GM21529 (cell line): ENCODE results near the gene CELA2B.
"Not testable (repeated sequence)": the region's sequence is repeated elsewhere in the genome, so short reads cannot be mapped to it uniquely, and the experiment has no call there.

Experiments used
- ATAC-seq: cut with Tn5 transposase; IDR thresholded peaks from one replicate; pipeline ENCODE4 v1.9.1; 2021; ENCODE audit not compliant: unreplicated experiment

CELA2B gene

GRCh38 chr1:15492596-15492995 is 16.7 kb downstream of the CELA2B start:
- no peak for ATAC-seq

- ATAC-seq, result no peak
Measured at GRCh38 chr1:15493869-15494390, 18.0 kb downstream of the CELA2B start.

DNA sequence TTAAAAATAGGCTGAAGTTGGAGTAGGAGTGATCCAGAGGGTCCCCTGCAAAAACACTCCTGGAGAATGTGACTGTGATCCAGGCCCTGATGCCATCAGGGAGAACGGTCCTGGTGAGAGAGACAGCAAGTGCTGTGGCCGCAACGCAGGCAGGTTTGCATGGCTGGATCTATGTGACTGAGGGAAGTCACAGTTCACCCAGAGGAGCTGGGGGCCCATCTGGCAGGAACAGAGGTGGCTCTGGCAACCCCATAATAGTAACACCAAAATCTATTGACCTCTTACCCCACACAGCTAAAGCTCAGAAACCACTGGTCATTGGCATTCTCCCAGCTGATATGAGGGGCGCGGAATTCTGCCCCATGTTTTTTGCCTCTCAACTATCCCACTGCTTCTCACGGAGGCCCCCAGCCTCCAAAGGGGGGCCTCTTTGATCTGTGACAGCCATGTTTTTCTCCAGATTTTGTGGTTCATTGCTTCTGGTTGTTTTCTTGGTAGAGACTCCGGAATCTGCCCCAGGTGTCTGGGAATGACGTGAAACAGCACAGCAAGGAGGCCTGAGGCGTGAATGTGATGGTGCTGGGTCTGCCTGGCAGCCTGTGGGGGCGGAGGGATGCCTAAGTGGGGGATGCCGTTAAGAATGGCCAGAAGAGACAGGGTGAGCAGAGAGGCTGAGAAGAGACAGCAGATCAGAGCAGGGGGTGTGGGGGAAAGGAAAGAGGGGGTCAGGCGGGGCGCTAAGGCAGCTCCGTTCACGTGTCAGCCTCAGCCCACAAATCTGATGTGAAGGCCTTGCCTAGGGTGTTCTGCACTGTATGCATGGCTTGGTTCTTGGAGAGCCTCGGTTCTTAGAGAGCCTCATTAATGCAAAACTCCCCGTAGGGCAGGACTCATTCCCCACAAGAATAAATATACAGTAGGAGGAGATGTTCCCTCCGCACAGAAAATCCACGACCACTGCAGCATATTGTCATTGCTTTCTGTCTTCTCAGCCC is 24.6 kb downstream of the CELA2B start:
- ATAC-seq, result no peak

- ATAC-seq, result no peak
Measured at GRCh38 chr1:15501208-15502032, 25.5 kb downstream of the CELA2B start.

DNA sequence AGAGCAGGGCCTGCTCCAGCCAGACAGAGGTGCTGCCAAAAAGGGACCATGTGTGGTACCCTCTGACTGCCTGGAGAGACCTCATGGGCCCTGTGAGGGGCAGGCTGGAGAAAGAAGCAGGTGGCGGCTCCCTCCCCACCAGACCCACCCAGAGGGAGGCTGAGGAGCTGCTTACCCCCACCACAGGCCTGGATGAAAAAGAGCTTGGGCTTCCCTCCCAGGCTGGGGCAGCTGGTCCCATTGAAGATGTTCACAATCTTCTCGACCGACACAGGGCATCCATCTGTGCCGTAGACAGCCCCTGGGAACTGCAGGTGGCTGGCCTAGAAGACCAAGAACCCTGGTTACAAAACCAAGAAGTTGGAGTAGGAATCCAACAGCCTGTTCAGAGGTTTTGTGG is 28.5 kb downstream of the CELA2B start:
- ATAC-seq, result no peak

DNA sequence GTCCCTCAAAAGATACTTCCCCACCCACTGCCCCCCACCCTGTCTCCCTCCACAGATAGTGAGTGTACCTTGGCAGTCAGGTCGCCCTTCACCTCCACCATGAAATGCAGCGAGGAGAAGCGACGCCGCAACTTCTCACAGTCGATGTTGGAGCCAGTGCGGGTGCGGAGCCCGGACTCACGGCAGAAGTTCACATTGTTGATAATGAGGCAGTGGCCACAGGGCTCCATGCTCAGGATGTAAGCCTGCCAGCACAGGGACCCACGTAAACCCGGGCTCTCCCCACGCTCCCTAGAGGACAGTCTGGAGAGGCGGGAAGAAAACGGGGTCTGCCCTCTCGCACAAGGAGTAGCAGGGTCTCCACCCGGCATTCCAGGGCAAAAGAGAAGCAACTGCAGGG is 30.9 kb downstream of the CELA2B start:
- ATAC-seq, result no peak

- ATAC-seq, result no peak
Measured at GRCh38 chr1:15507278-15507677, 31.4 kb downstream of the CELA2B start.

- ATAC-seq, result no peak
Measured at GRCh38 chr1:15508700-15509487, 33.0 kb downstream of the CELA2B start.

DNA sequence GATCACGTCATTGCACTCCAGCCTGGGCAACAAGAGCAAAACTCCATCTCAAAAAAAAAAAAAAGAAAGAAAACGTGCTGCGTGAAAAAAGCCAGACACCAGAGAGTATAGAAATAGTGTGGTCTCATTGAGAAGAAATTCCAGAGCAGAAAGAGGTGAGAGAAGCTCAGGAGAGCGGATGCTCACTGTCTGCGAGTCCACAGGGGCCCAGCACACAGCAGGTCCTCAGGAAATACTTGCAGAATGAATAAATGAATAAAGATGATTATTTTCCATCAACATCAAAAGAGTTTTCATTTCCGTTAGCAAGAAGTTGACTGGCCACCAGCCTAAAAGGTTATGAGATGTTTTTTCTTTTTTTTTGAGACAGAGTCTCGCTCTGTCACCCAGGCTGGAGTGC is 33.7 kb downstream of the CELA2B start:
- ATAC-seq, result no peak

DNA sequence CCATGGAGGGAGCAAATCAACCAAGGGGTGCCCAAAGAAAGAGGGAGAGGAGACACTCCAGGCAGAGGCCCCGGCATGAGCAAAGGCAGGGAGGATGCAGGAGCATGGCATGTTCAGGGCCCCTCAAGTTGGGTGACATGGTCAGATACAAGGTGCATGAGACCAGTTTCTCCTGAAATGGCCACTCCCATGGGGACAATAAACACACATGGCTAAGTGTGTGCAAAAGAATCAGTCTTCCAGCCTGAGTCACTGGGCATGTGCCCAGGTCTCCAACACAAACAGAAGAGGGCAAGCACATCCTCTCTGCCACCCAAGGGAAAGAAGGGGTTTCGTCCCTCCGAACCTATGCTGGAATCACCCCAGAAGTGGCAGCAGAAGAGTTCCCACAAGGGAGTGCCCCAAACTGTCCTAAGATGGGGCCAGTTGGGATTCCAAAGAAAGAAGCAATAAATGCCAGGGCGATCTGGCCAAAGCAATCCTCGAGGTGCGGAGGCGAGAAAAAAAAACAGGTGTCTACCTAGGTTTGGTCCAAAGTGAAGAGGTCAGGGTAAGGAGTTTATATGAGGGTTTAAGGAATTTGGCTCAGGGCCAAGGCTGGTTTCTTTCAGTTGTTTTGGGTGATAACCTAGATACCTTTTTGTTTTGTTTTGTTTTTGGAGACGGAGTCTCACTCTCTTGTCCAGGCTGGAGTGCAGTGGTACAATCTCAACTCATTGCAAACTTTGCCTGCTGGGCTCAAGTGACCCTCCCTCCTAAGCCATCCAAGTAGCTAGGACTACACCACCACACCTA is 34.9 kb downstream of the CELA2B start:
- ATAC-seq, result no peak

DNA sequence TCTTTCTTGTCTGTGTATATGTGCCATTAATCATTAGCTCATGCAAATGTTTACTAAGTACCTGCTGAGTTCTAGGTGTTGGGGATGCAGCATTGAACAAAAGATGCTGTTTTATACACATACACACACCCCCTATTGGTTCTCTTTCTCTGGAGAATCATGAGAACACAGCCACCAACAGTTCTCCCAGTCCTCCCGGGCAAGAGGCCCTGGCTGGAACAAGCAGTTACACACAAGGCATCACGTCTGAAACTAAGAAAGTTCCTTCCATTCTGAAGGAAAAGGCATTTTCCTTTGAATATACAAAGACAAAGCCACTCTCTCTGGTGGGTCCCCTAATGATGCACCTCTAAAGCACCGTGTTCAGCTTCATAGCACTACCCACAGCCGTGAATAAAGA is 37.3 kb downstream of the CELA2B start:
- ATAC-seq, result no peak

DNA sequence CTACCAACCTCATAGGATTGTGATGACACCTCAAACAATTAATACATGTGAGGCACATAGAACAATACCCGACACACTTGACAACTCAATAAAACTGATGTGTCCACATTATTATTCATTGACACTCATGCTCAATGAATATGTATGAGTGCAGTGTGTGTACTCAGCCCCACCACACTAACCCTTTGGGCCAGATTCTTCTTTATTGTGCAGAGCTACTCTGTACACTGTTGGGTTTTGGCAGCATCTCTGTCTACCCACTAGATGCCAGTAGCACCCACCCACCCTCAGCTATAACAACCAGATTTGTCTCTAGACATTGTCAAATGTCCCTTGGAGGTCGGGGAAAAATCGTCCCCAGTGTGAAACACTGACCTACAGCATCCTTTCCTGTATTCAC is 38.0 kb downstream of the CELA2B start:
- no peak for ATAC-seq

GRCh38 chr1:15514557-15514956 is 38.7 kb downstream of the CELA2B start:
- ATAC-seq, result not testable (repeated sequence)

DNA sequence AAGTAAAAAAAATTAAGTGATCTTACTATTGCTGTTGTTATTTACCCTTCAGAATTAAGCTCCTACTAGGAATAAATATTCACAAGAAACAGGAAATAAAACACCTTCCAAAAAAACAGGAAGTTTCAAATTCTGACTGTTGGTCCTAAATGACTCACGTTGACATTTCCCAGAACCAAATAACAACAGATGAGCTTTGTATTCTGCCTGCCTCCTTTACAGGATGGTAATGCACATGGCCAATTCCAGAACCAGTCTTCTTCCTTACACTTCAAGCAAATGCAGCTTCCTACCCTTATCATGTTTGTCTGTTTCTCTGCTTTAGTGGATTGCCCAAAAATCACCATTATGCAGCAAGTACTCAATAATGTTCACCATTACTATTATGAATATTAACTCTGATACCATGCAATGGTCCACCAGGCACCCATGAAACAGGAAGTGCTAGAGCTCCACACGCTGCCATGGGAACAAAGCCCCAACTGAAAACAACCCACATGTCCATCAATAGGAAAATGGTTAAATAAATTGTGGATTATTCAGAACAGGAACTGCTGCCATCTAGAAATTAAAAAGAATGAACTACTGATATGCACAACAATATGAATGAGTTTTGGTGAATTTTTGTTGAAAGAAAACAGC is 39.2 kb downstream of the CELA2B start:
- ATAC-seq, result no peak

GRCh38 chr1:15519625-15520024 is 43.7 kb downstream of the CELA2B start:
- no peak for ATAC-seq

GRCh38 chr1:15521206-15521906 is 45.5 kb downstream of the CELA2B start:
- ATAC-seq, result not testable (repeated sequence)

- ATAC-seq, result no peak
Measured at GRCh38 chr1:15522551-15522950, 46.6 kb downstream of the CELA2B start.

DNA sequence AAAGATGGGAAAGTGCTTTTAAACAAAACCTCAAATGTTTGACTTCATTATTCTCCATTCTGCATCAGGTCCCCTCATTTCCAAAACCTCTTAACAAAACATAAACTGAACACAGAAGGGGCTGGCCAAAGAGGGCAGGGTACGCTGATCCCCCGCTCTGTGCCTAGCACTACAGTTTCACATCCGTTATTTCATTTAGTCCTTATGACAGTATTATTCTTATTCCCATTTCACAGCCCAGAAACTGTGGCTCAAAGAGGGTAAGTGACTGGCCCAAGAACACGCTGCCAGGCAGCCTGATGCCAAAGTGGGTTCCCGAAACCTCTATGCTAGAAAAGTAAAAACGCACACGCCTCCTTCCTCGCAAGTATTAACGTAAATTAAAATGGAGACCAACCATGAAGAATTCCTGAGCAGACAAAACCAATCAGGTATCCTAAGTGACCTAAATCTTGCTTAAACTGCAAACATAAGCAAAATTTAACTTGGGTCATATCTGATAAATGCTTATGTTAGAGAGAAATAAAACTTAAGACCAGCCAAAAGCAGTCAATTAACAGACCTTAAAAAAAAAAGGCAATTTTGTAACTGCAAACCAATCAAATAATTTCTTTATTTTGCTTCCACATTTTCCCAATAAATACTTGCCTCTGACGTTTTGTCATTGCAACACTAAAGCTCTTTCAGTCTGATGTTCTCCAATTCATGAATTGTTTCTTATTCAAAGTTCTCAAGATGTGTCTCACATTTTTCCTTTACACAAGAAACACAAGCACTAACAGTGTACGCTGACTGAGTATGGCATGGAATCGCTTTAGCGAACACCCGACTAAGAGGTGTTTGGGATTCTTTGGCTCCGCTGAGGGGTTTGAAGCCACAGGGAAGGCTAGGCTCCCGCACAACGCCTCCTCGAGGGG is 47.5 kb downstream of the CELA2B start:
- no peak for ATAC-seq
